K562 (cell line): Measurements from ENCODE around the gene VEGFA. TPM values are rescaled to one million over a fixed set of nuclear protein-coding genes. Genes with fewer than 3 reads are reported as not detected.

Source experiments
- ATAC-seq: fragments of 200-7000 bp; cut with Tn5 transposase; 3 replicates; pipeline ENCODE4 v1.9.1; 2020; ENCODE audit warnings: moderate library complexity
- BruUV-seq: library from RNA; stranded (reverse); fragments of 400-500 nt; replicated peaks from 2 replicates; lab custom pipeline; 2021; lab: Mats Ljungman, UMichigan
- CTCF ChIA-PET: fragments of 300-600 bp; formaldehyde crosslinking; extraction: SDS; loops from one replicate; lab custom pipeline; 2021; ENCODE audit warnings: low intra/inter-chr PET ratio; lab: Yijun Ruan, JAX
- POLR2A ChIA-PET: fragments of 300-600, 350-650 bp; sonication (Branson Sonifier 250); formaldehyde crosslinking; extraction: SDS; loops from one replicate; lab custom pipeline; 2021; ENCODE audit warnings: antibody characterized with exemption, inconsistent platforms; lab: Yijun Ruan, JAX
- DNase-seq, 4 experiments: peaks; one replicate each; pipeline versions ENCODE4 v3.0.0 to v3.0.0-alpha.2; 2011 to 2018; ENCODE audit warnings: low spot score in 3 of 4, mixed read lengths in 3 of 4; ENCODE audit errors: extremely low read depth in 1 of 4
- FAIRE-seq: peaks from 2 replicates; lab custom pipeline; 2011; peaks lifted over from hg19 to GRCh38; lab: Jason Lieb, UNC
- H2AFZ ChIP-seq: 2 replicates; pipeline ENCODE4 v1.6.0; 2011; ENCODE audit warnings: low read depth, low read length, control low read depth, inconsistent platforms
- H3K27ac ChIP-seq: fragments of 200-600 bp; 3 replicates; pipeline ENCODE4 v1.8.0; 2011; ENCODE audit warnings: low read depth, mild to moderate bottlenecking, control low read depth, inconsistent platforms, low read length, moderate library complexity, mixed read lengths; ENCODE audit errors: extremely low read depth
- H3K27me3 ChIP-seq, 2 experiments: fragments of 300-600 bp in 1 of 2; 2 replicates in 1 of 2; 3 replicates in 1 of 2; pipeline versions ENCODE4 v1.6.0 to v1.8.0; 2011; ENCODE audit warnings: inconsistent platforms in 2 of 2, low read length in 2 of 2, mild to moderate bottlenecking in 1 of 2, mixed read lengths in 1 of 2, moderate library complexity in 1 of 2; ENCODE audit not compliant: control insufficient read depth in 2 of 2, insufficient read depth in 2 of 2
- H3K36me3 ChIP-seq: fragments of 300-600 bp; 3 replicates; pipeline ENCODE4 v1.8.0; 2011; ENCODE audit warnings: mild to moderate bottlenecking, low read length, inconsistent platforms; ENCODE audit not compliant: control insufficient read depth, insufficient read depth
- H3K4me1 ChIP-seq, 2 experiments: fragments of 200-600 bp in 1 of 2; replicated peaks in 1 of 2; 2 replicates in 1 of 2; 3 replicates in 1 of 2; pipeline versions ENCODE4 v1.5.1 to v1.8.0; 2011; ENCODE audit warnings: inconsistent platforms in 2 of 2, low read length in 2 of 2, mild to moderate bottlenecking in 1 of 2, mixed read lengths in 1 of 2, moderate library complexity in 1 of 2; ENCODE audit not compliant: control insufficient read depth in 2 of 2, insufficient read depth in 2 of 2
- H3K4me2 ChIP-seq: 2 replicates; pipeline ENCODE4 v1.6.1; 2011; ENCODE audit warnings: low read length, control low read depth, inconsistent platforms, mixed read lengths; ENCODE audit not compliant: insufficient read depth
- H3K4me3 ChIP-seq: fragments of 200-600 bp; sonication (generic), shearing (Covaris generic); 2 replicates; pipeline ENCODE4 v1.5.1; 2016; ENCODE audit warnings: control low read depth, inconsistent platforms
- H3K79me2 ChIP-seq: fragments of 200-600 bp; 3 replicates; pipeline ENCODE4 v1.8.0; 2011; ENCODE audit warnings: low read length, inconsistent platforms; ENCODE audit not compliant: control insufficient read depth, insufficient read depth
- H3K9ac ChIP-seq, 2 experiments: 2 replicates each; pipeline versions ENCODE4 v1.6.0 to v1.6.1; 2011; ENCODE audit warnings: low read depth in 2 of 2, low read length in 2 of 2, control low read depth in 1 of 2, inconsistent platforms in 1 of 2, mild to moderate bottlenecking in 1 of 2, mixed read lengths in 1 of 2; ENCODE audit not compliant: insufficient read depth in 1 of 2
- H3K9me1 ChIP-seq: one replicate; pipeline ENCODE4 v1.6.0; 2011; ENCODE audit warnings: inconsistent platforms, mild to moderate bottlenecking, low read length, moderate library complexity; ENCODE audit not compliant: control insufficient read depth, insufficient read depth
- H3K9me3 ChIP-seq: replicated peaks from 2 replicates; pipeline ENCODE4 v1.5.1; 2011; ENCODE audit warnings: low read depth, low read length, inconsistent platforms; ENCODE audit not compliant: control insufficient read depth, insufficient read depth
- H4K20me1 ChIP-seq: replicated peaks from 2 replicates; pipeline ENCODE4 v1.6.1; 2011; ENCODE audit warnings: low read length, inconsistent platforms, mixed read lengths; ENCODE audit not compliant: control insufficient read depth, insufficient read depth
- COPS2 ChIP-seq: fragments of 450-650 bp; conservative IDR thresholded peaks from 2 replicates; pipeline ENCODE4 v1.6.1; 2016; ENCODE audit warnings: mild to moderate bottlenecking, moderate library complexity
- HDAC6 ChIP-seq: IDR thresholded peaks from 2 replicates; pipeline ENCODE4 v1.6.1; 2012; ENCODE audit warnings: low read depth, mild to moderate bottlenecking, control low read depth, inconsistent platforms, low read length, moderate library complexity
- MNT ChIP-seq, 2 experiments: fragments of 450-650 bp; conservative IDR thresholded peaks; 2 replicates each; pipeline ENCODE4 v1.6.1; 2017; ENCODE audit warnings: mild to moderate bottlenecking in 2 of 2, moderate library complexity in 2 of 2
- RCOR1 ChIP-seq, 2 experiments: IDR thresholded peaks; 2 replicates each; pipeline ENCODE4 v1.6.1; 2012; ENCODE audit warnings: low read depth in 2 of 2, low read length in 2 of 2, borderline replicate concordance in 1 of 2, improper control_type of control experiment in 1 of 2
- ZBTB1 ChIP-seq: sonication (generic); formaldehyde crosslinking; IDR thresholded peaks from 2 replicates; pipeline ENCODE4 v1.8.1; 2023; ENCODE audit warnings: missing genetic modification reagents, low read depth, mild to moderate bottlenecking, borderline replicate concordance
- ZFP91 ChIP-seq: sonication (generic); formaldehyde crosslinking; IDR thresholded peaks from 2 replicates; pipeline ENCODE4 v1.8.0; 2022; ENCODE audit warnings: mild to moderate bottlenecking, missing genetic modification reagents
- ZNF12 ChIP-seq: sonication (generic); formaldehyde crosslinking; IDR thresholded peaks from 2 replicates; pipeline ENCODE4 v1.4.0; 2020; ENCODE audit warnings: mild to moderate bottlenecking, missing genetic modification reagents
- ZNF41 ChIP-seq: fragments of 250-450 bp; sonication (Bioruptor Pico); conservative IDR thresholded peaks from 2 replicates; pipeline ENCODE4 v1.4.0; 2020; ENCODE audit warnings: mild to moderate bottlenecking
- WGBS: fragments of 100-300 bp; shearing (Covaris generic); methylation state at CpG from one replicate; pipeline ENCODE4 v1.1.6; 2016; ENCODE audit warnings: low coverage, mixed read lengths; ENCODE audit not compliant: insufficient coverage; ENCODE audit errors: missing lambda C conversion rate; 5-methylcytosine and 5-hydroxymethylcytosine counted together
- in situ Hi-C: fragments of 300-500 bp; cut with MboI; formaldehyde crosslinking; loops from 4 replicates; pipeline ENCODE4 v1.15.0; 2018; ENCODE audit warnings: inconsistent platforms, mixed read lengths
- intact Hi-C: fragments of 100-400 bp; cut with micrococcal nuclease; formaldehyde crosslinking; loops from 2 replicates; pipeline ENCODE4 v1.14.2; 2022
- polyA plus RNA-seq, 8 experiments: library from polyadenylated mRNA; depleted of rRNA in 4 of 8; stranded (reverse) in 5 of 8; unstranded in 3 of 8; fragments of >200 nt; fragmentation: Nextera tagmentation in 2 of 8; fragmentation: Illumina TruSeq in 1 of 8; extraction: Ambion mirVana in 2 of 8; extraction: Trizol in 1 of 8; gene quantifications; 2 replicates each; pipeline versions ENCODE4 v1.2.1 to v1.2.3, GENCODE V29; 2011 to 2014; ENCODE audit warnings: inconsistent platforms in 1 of 8, missing spikeins in 1 of 8
- total RNA-seq, 7 experiments: library from RNA; depleted of rRNA in 6 of 7; stranded (reverse); fragments of >200 nt in 6 of 7; fragmentation: Illumina TruSeq in 2 of 7; extraction: Trizol in 2 of 7; gene quantifications; 2 replicates each; pipeline versions ENCODE4 v1.2.1 to v1.2.3, GENCODE V29; 2011 to 2021; ENCODE audit warnings: low replicate concordance in 1 of 7
- TF ChIP-seq, protein P1 (sequence below): fragments of 450-650 bp; conservative IDR thresholded peaks from 2 replicates; pipeline ENCODE4 v1.6.1; 2016; ENCODE audit warnings: missing genetic modification characterization, low read depth, mild to moderate bottlenecking, missing compliant biosample characterization, moderate library complexity

The VEGFA gene
- total and polyA plus RNA-seq, 9 of the 15 experiments (the other 6 are each of a cell fraction or from before 2014, with no cell fraction given) = 14.0 to 271 (median 124) TPM

GRCh38 chr6:43806043-43806757 is 36.2 kb downstream of the VEGFA start:
- Histone ChIP-seq H3K79me2 (no peaks in the 10 kb centered on the region), H3K27ac (no peak overlapping the region), H3K4me2 (no peak overlapping the region), H3K9me3 (no peaks in the 10 kb centered on the region), H3K4me1 (peaks cover 32 to 40% of the 10 kb centered on the region in 2 experiments), H4K20me1 (peaks cover 9% of the 10 kb centered on the region), H3K27me3 (no peaks in the 10 kb centered on the region), H3K9ac (no peak overlapping the region), H3K36me3 (no peaks in the 10 kb centered on the region), H3K4me3 (no peak overlapping the region), H2AFZ (no peak overlapping the region), H3K9me1 (peaks cover 2% of the 10 kb centered on the region)
- intact Hi-C loops = loop anchor here (2.0 kb wide), 1 partner anchor 19 kb away; no protein-coding TSS in a partner anchor
- no peak for DNase-seq
- in situ Hi-C loops = no loop called here
- no peak for FAIRE-seq
- CTCF ChIA-PET = no interaction called here
- no TSS peak for BruUV-seq
- TF ChIP-seq RCOR1 (IDR thresholded peaks at IDR 0.05; ENCODE audit: borderline replicate concordance in 1 of 2, low read depth in 2 of 2, low read length in 2 of 2) (no peak), ZBTB1 (CRISPR knock-in tag) (0 out of 2 replicates have a peak, but pooled peaks have one; percentile 33), COPS2 (no peak), HDAC6 (no peak), ZNF41 (CRISPR knock-in tag) (no peak), ZFP91 (CRISPR knock-in tag) (peak; percentile 65), ZNF12 (CRISPR knock-in tag) (no peak), MNT (conservative IDR thresholded peaks at IDR 0.05) (no peak)
- TF ChIP-seq, protein P1, sequence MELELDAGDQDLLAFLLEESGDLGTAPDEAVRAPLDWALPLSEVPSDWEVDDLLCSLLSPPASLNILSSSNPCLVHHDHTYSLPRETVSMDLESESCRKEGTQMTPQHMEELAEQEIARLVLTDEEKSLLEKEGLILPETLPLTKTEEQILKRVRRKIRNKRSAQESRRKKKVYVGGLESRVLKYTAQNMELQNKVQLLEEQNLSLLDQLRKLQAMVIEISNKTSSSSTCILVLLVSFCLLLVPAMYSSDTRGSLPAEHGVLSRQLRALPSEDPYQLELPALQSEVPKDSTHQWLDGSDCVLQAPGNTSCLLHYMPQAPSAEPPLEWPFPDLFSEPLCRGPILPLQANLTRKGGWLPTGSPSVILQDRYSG (tag) = no peak
- POLR2A ChIA-PET = interaction anchor here (0.5 to 2.7 kb wide), 10 partner anchors 9 to 273 kb away, joined by 3 to 10 read pairs (median 4); no protein-coding TSS in a partner anchor
- ATAC-seq = no peak
- WGBS = 44% methylated on average over 9 of the region's 9 CpGs
